ENCODE measurements around the gene TRIM15. TPM values are rescaled to one million over a fixed set of nuclear protein-coding genes. Genes with fewer than 3 reads are reported as not detected.
"Not testable (repeated sequence)": the region's sequence is repeated elsewhere in the genome, so short reads cannot be mapped to it uniquely, and the experiment has no call there.

TRIM15 gene
- total RNA-seq, 6 experiments from 2014 or later = 1.7 to 17.7 (median 5.7) TPM

DNA sequence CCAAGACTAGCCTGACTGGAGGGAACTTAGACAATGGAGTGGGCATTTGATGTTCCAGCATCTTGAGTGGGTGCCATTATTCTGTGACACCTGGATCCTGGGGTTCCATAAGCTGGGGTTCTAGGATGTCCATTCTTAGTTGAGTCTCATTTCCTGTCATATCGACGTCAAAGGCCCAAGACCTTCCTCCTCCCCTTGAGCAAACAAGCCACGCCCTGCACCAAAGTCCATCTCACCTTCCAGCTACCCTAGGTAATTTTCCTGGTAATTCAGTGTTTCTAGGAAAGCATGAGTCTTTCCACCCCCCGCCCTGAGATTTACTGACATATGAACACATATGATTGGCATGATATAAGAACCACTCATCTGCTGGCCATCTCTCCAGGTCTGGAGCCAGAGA is 27.6 kb upstream of the TRIM15 start, which contains the start of gene TRIM40:
TSS of gene TRIM40 (plus strand) at position 384 of the 400 bp plus-strand sequence. CDS start 897 bp downstream, outside the sequence.
- H3K4me1 ChIP-seq = peaks cover 0 to 2% (median 0%) of the 10 kb centered on the region in 4 donors
- WGBS (ENCODE audit: insufficient coverage, low coverage, low lambda C conversion rate, missing lambda C conversion rate) = 46% methylated on average over 4 of the region's 4 CpGs
- no peaks in the 10 kb centered on the region for H3K9me3 ChIP-seq
- TF ChIP-seq POLR2A (IDR thresholded peaks at IDR 0.05) = no peak
- TF ChIP-seq, protein P1, sequence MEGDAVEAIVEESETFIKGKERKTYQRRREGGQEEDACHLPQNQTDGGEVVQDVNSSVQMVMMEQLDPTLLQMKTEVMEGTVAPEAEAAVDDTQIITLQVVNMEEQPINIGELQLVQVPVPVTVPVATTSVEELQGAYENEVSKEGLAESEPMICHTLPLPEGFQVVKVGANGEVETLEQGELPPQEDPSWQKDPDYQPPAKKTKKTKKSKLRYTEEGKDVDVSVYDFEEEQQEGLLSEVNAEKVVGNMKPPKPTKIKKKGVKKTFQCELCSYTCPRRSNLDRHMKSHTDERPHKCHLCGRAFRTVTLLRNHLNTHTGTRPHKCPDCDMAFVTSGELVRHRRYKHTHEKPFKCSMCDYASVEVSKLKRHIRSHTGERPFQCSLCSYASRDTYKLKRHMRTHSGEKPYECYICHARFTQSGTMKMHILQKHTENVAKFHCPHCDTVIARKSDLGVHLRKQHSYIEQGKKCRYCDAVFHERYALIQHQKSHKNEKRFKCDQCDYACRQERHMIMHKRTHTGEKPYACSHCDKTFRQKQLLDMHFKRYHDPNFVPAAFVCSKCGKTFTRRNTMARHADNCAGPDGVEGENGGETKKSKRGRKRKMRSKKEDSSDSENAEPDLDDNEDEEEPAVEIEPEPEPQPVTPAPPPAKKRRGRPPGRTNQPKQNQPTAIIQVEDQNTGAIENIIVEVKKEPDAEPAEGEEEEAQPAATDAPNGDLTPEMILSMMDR (IDR thresholded peaks at IDR 0.05) = no peak
- H3K27ac ChIP-seq = no peak within 1 kb of the TSS
- DNase-seq = no peak
- intact Hi-C loops (cut with DNase I) = no loop called here
- ATAC-seq = peak in 1 of 4 donors; percentile 60
- H3K4me3 ChIP-seq = no peak within 1 kb of the TSS
- no peaks in the 10 kb centered on the region for H3K36me3 ChIP-seq
- no peaks in the 10 kb centered on the region for H3K27me3 ChIP-seq

DNA sequence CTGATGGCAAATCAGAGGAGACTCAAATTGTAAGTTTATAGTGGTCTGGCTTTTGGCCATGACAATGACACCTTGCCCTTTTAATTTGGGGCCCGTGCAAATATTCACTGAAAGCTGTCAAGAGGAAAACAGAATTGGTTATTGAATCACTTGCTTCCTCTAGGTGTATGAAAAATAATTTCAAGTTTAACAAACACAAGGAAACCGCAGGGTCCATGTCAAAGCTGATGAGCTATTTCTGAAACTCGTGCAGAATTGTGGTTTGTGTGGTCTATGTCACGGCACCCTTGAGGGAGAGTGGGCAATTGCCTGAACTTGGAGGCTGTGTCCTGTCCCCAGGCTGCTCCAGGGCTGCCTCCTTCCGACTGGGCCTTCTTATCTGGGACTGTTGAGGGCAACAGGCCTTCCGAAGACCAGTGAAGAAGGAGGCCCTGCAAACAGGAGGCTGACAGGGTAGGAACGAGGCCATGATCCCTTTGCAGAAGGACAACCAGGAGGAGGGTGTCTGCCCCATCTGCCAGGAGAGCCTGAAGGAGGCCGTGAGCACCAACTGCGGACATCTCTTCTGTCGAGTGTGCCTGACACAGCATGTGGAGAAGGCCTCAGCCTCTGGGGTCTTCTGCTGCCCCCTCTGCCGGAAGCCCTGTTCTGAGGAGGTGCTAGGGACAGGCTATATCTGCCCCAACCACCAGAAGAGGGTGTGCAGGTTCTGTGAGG is 26.6 kb upstream of the TRIM15 start:
- intact Hi-C loops (cut with DNase I) = no loop called here
- 63% methylated on average over 7 of the region's 11 CpGs for WGBS (ENCODE audit: insufficient coverage, low coverage, low lambda C conversion rate, missing lambda C conversion rate)

DNA sequence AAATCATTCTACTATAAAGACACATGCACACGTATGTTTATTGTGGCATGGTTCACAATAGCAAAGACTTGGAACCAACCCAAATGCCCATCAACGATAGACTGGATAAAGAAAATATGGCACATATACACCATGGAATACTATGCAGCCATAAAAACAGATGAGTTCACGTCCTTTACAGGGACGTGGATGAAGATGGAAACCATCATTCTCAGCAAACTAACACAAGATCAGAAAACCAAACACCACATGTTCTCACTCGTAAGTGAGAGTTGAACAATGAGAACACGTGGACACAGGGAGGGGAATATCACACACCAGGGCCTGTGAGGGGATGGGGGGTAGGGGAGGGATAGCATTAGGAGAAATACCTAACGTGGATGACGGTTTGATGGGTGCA is 23.1 kb upstream of the TRIM15 start:
- intact Hi-C loops (cut with DNase I); DNase-seq; H3K27ac ChIP-seq; ATAC-seq; H3K4me1 ChIP-seq; H3K9me3 ChIP-seq; H3K36me3 ChIP-seq; H3K27me3 ChIP-seq; H3K4me3 ChIP-seq: not testable (repeated sequence)
- WGBS (ENCODE audit: insufficient coverage, low coverage, low lambda C conversion rate, missing lambda C conversion rate) = 56% methylated on average over 8 of the region's 8 CpGs

More for the DNA sequence above, 26.6 kb upstream of the TRIM15 start:
- H3K27ac ChIP-seq = no peak overlapping the region
- H3K27me3 ChIP-seq = no peaks in the 10 kb centered on the region
- H3K4me1 ChIP-seq = no peaks in the 10 kb centered on the region
- TF ChIP-seq, protein P1 (IDR thresholded peaks at IDR 0.05) = no peak
- no peak for TF ChIP-seq POLR2A (IDR thresholded peaks at IDR 0.05)
- ATAC-seq (no peak), DNase-seq (no peak)
- no peaks in the 10 kb centered on the region for H3K9me3 ChIP-seq
- H3K4me3 ChIP-seq = no peak overlapping the region
- no peaks in the 10 kb centered on the region for H3K36me3 ChIP-seq

GRCh38 chr6:30142665-30143064 is 20.7 kb upstream of the TRIM15 start:
- intact Hi-C loops (cut with DNase I) = no loop called here
- WGBS (ENCODE audit: insufficient coverage, low coverage, low lambda C conversion rate, missing lambda C conversion rate) = 54% methylated on average over 3 of the region's 3 CpGs
- no peak overlapping the region for H3K4me3 ChIP-seq

DNA sequence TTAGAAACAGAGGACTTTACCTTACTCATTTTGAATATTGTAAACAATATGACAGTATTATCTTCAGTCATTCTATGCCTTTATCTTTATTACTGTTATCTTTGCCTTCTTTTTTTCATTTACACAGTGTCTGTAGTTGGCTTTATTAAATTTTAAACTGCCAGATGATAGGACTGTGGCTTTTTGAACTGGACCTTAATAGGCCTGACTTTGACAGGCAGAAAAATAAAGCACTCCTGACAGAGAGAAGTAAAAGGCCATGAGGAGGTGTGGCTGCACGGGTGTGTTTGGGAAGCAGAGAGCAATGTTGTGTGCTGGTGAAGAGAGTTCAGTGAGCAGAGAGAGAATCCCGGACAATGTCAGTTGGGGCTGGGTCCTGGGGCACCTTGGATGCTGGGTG is 19.6 kb upstream of the TRIM15 start:
- no peaks in the 10 kb centered on the region for H3K27me3 ChIP-seq

More at GRCh38 chr6:30142665-30143064, 20.7 kb upstream of the TRIM15 start:
- TF ChIP-seq, protein P1 (IDR thresholded peaks at IDR 0.05) = no peak
- TF ChIP-seq POLR2A (IDR thresholded peaks at IDR 0.05) = no peak
- Histone ChIP-seq H3K27ac (no peak overlapping the region), H3K27me3 (no peaks in the 10 kb centered on the region), H3K36me3 (no peaks in the 10 kb centered on the region), H3K9me3 (no peaks in the 10 kb centered on the region), H3K4me1 (no peaks in the 10 kb centered on the region)
- no peak for DNase-seq
- ATAC-seq = no peak

More for the DNA sequence above, 19.6 kb upstream of the TRIM15 start:
- no peak for DNase-seq
- intact Hi-C loops (cut with DNase I) = no loop called here
- WGBS (ENCODE audit: insufficient coverage, low coverage, low lambda C conversion rate, missing lambda C conversion rate) = 38% methylated on average over 2 of the region's 2 CpGs
- no peak overlapping the region for H3K4me3 ChIP-seq
- no peaks in the 10 kb centered on the region for H3K36me3 ChIP-seq
- no peaks in the 10 kb centered on the region for H3K9me3 ChIP-seq
- no peak overlapping the region for H3K27ac ChIP-seq
- TF ChIP-seq, protein P1 (IDR thresholded peaks at IDR 0.05) = no peak
- no peak for TF ChIP-seq POLR2A (IDR thresholded peaks at IDR 0.05)
- ATAC-seq = no peak
- no peaks in the 10 kb centered on the region for H3K4me1 ChIP-seq
